Testis (tissue), 3 donors: ENCODE results near the gene FES. TPM values are rescaled to one million over a fixed set of nuclear protein-coding genes. Genes with fewer than 3 reads are reported as not detected.
A peak's percentile ranks its signal among the peaks of the same experiment; 100 is the strongest.

ENCODE experiments used
- DNase-seq: peaks from one replicate; pipeline ENCODE4 v3.0.0-alpha.2; 2019
- H3K27ac ChIP-seq, 2 donors: fragments of 200-600 bp; sonication (generic); one replicate each; pipeline ENCODE4 v1.5.1; 2019
- H3K27me3 ChIP-seq: fragments of 200-600 bp; sonication (generic); one replicate; pipeline ENCODE4 v1.5.1; 2019
- H3K36me3 ChIP-seq: fragments of 200-600 bp; sonication (generic); one replicate; pipeline ENCODE4 v1.5.1; 2017; ENCODE audit warnings: low read depth; ENCODE audit errors: missing control alignments
- H3K4me1 ChIP-seq: fragments of 200-600 bp; sonication (generic); one replicate; pipeline ENCODE4 v1.5.1; 2019
- H3K4me3 ChIP-seq, 2 donors: fragments of 200-600 bp; sonication (generic); one replicate each; pipeline ENCODE4 v1.5.1; 2017 to 2019
- H3K9me3 ChIP-seq: fragments of 200-600 bp; sonication (generic); one replicate; pipeline ENCODE4 v1.5.1; 2017
- CTCF ChIP-seq, 3 experiments: fragments of 450-650 bp in 2 of 3; fragments of 200-600 bp in 1 of 3; sonication (generic) in 1 of 3; IDR thresholded peaks; one replicate each; pipeline ENCODE4 v1.5.1; 2016 to 2019; ENCODE audit warnings: antibody characterized with exemption in 3 of 3, mild to moderate bottlenecking in 2 of 3, moderate library complexity in 1 of 3
- POLR2A ChIP-seq: fragments of 450-650 bp; IDR thresholded peaks from one replicate; pipeline ENCODE4 v1.6.1; 2017; ENCODE audit warnings: antibody characterized with exemption, mild to moderate bottlenecking, moderate library complexity
- WGBS, 2 donors: methylation state at CpG; one replicate each; pipeline ENCODE4 v1.1.5; 2018; 5-methylcytosine and 5-hydroxymethylcytosine counted together
- intact Hi-C: fragments of 100-400 bp; cut with DNase I; formaldehyde crosslinking; loops from one replicate; pipeline ENCODE4 v1.15.1; 2023; ENCODE audit warnings: low total_unique reads
- polyA plus RNA-seq: library from polyadenylated mRNA; stranded (reverse); fragments of 350-450 nt; fragmentation: Illumina TruSeq; extraction: RNeasy Lipid Tissue Mini Kit (QIAGEN cat#74804); gene quantifications from one replicate; pipeline ENCODE4 v1.2.3, GENCODE V29; 2014; ENCODE audit warnings: low read depth, low replicate concordance; ENCODE audit not compliant: insufficient read depth
- total RNA-seq, 2 donors: library from RNA; depleted of rRNA; stranded (reverse); fragments of >200 nt; gene quantifications; one replicate each; pipeline ENCODE4 v1.2.3, GENCODE V29; 2016

Gene FES
- total and polyA plus RNA-seq, 3 donors from 2014 or later: 14.4 to 23.1 (median 18.6) TPM

- DNase-seq: no peak
- 87 to 88% methylated on average over 7 to 15 of the region's 16 CpGs for WGBS, 2 donors
- Histone ChIP-seq H3K9me3 (no peaks in the 10 kb centered on the region), H3K4me1 (peaks cover 21% of the 10 kb centered on the region), H3K27me3 (no peaks in the 10 kb centered on the region), H3K4me3 (no peak overlapping the region), H3K36me3 (no peaks in the 10 kb centered on the region), H3K27ac (no peak overlapping the region)
- intact Hi-C loops: loop anchor here (10.0 kb wide), 1 partner anchor 236 kb away; no protein-coding TSS in a partner anchor
- TF ChIP-seq CTCF (IDR thresholded peaks at IDR 0.05): no peak
- no peak for TF ChIP-seq POLR2A
Measured at GRCh38 chr15:90880381-90881145, 3.7 kb upstream of the FES start.

- DNase-seq: no peak
- no peaks in the 10 kb centered on the region for H3K9me3 ChIP-seq
- H3K36me3 ChIP-seq: no peaks in the 10 kb centered on the region
- intact Hi-C loops: loop anchor here (10.0 kb wide), 1 partner anchor 237 kb away; no protein-coding TSS in a partner anchor
- TF ChIP-seq CTCF (IDR thresholded peaks at IDR 0.05) (no peak), POLR2A (no peak)
- no peak overlapping the region for H3K4me3 ChIP-seq
- WGBS, 2 donors: 86 to 99% methylated on average over 11 to 35 of the region's 35 CpGs
- no peaks in the 10 kb centered on the region for H3K27me3 ChIP-seq
- H3K4me1 ChIP-seq: peaks cover 27% of the 10 kb centered on the region
- no peak overlapping the region for H3K27ac ChIP-seq
Measured at GRCh38 chr15:90881181-90881977, 2.9 kb upstream of the FES start.

DNA sequence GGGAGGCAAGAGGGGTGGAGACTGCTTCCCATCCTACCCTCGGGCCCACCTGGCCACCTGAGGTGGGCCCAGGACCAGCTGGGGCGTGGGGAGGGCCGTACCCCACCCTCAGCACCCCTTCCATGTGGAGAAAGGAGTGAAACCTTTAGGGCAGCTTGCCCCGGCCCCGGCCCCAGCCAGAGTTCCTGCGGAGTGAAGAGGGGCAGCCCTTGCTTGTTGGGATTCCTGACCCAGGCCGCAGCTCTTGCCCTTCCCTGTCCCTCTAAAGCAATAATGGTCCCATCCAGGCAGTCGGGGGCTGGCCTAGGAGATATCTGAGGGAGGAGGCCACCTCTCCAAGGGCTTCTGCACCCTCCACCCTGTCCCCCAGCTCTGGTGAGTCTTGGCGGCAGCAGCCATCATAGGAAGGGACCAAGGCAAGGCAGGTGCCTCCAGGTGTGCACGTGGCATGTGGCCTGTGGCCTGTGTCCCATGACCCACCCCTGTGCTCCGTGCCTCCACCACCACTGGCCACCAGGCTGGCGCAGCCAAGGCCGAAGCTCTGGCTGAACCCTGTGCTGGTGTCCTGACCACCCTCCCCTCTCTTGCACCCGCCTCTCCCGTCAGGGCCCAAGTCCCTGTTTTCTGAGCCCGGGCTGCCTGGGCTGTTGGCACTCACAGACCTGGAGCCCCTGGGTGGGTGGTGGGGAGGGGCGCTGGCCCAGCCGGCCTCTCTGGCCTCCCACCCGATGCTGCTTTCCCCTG, 2.2 kb upstream of the FES start:
- Histone ChIP-seq H3K9me3 (no peaks in the 10 kb centered on the region), H3K27me3 (no peaks in the 10 kb centered on the region), H3K4me1 (peaks cover 31% of the 10 kb centered on the region), H3K4me3 (no peak overlapping the region), H3K27ac (no peak overlapping the region), H3K36me3 (no peaks in the 10 kb centered on the region)
- 78 to 87% methylated on average over 9 to 19 of the region's 19 CpGs for WGBS, 2 donors
- DNase-seq: no peak
- TF ChIP-seq CTCF (IDR thresholded peaks at IDR 0.05): no peak
- TF ChIP-seq POLR2A: no peak
- intact Hi-C loops: loop anchor here (10.0 kb wide), 1 partner anchor 237 kb away; no protein-coding TSS in a partner anchor

- DNase-seq: no peak
- Histone ChIP-seq H3K36me3 (no peaks in the 10 kb centered on the region), H3K27me3 (no peaks in the 10 kb centered on the region), H3K4me1 (peaks cover 31% of the 10 kb centered on the region), H3K4me3 (no peak overlapping the region), H3K27ac (peak overlapping the region; percentile 96 to 97), H3K9me3 (no peaks in the 10 kb centered on the region)
- WGBS, 2 donors: 72 to 80% methylated on average over 13 of the region's 13 CpGs
- intact Hi-C loops: loop anchor here (10.0 kb wide), 1 partner anchor 238 kb away; no protein-coding TSS in a partner anchor
- TF ChIP-seq CTCF (IDR thresholded peaks at IDR 0.05): no peak
- TF ChIP-seq POLR2A: no peak
Measured at GRCh38 chr15:90882781-90883525, 1.4 kb upstream of the FES start.
